GM20000 (cell line): ENCODE measurements around the gene ADGRB2.

Source experiments
- DNase-seq: peaks from one replicate; pipeline ENCODE4 v3.0.0; 2012; ENCODE audit warnings: low spot score
- CTCF ChIP-seq: IDR thresholded peaks from 2 replicates; pipeline ENCODE4 v1.5.1; 2012; ENCODE audit warnings: mild to moderate bottlenecking, control low read depth; ENCODE audit errors: extremely low read depth, missing control alignments

Gene ADGRB2

GRCh38 chr1:31774495-31774894, 10.4 kb upstream of the ADGRB2 start:
- no peak for TF ChIP-seq CTCF
- no peak for DNase-seq

GRCh38 chr1:31773861-31774260, 9.7 kb upstream of the ADGRB2 start:
- TF ChIP-seq CTCF, result no peak
- no peak for DNase-seq

- DNase-seq, result no peak
Observed at GRCh38 chr1:31772669-31773248, 8.6 kb upstream of the ADGRB2 start.

GRCh38 chr1:31771891-31772668, 7.9 kb upstream of the ADGRB2 start:
- no peak for TF ChIP-seq CTCF
- no peak for DNase-seq

More at GRCh38 chr1:31772669-31773248, 8.6 kb upstream of the ADGRB2 start:
- no peak for TF ChIP-seq CTCF

GRCh38 chr1:31769720-31770390, 5.7 kb upstream of the ADGRB2 start:
- TF ChIP-seq CTCF, result no peak
- no peak for DNase-seq

GRCh38 chr1:31768939-31769704, 5.0 kb upstream of the ADGRB2 start:
- DNase-seq, result no peak
- no peak for TF ChIP-seq CTCF

GRCh38 chr1:31768407-31768907, 4.3 kb upstream of the ADGRB2 start:
- no peak for TF ChIP-seq CTCF

More at GRCh38 chr1:31768407-31768907, 4.3 kb upstream of the ADGRB2 start:
- DNase-seq, result no peak
